IPS-NIHi11 (cell line): ENCODE data around the gene FAM20A.

ENCODE experiments used
- DNase-seq: peaks from one replicate; pipeline ENCODE4 v3.0.0; 2012; ENCODE audit warnings: mixed read lengths, low spot score

FAM20A gene

GRCh38 chr17:68610554-68610953 is 9.4 kb upstream of the FAM20A start:
- no peak for DNase-seq

GRCh38 chr17:68608515-68609130 is 7.5 kb upstream of the FAM20A start:
- DNase-seq, result no peak

- no peak for DNase-seq
These were observed 5.5 kb upstream of the FAM20A start for GRCh38 chr17:68606451-68607307.

- no peak for DNase-seq
These were observed 4.7 kb upstream of the FAM20A start for GRCh38 chr17:68605914-68606313.

GRCh38 chr17:68603656-68604055 is 2.5 kb upstream of the FAM20A start:
- DNase-seq, result no peak

GRCh38 chr17:68603027-68603426 is 1.9 kb upstream of the FAM20A start:
- no peak for DNase-seq

- DNase-seq, result no peak
These were observed 1.1 kb upstream of the FAM20A start for GRCh38 chr17:68602289-68602688.

- DNase-seq, result no peak
These were observed 560 bp upstream of the FAM20A start for GRCh38 chr17:68601565-68602288.

- DNase-seq, result peak; percentile 71
These were observed 868 bp downstream of the FAM20A start for GRCh38 chr17:68600067-68600930.

GRCh38 chr17:68599552-68600066 is 1.6 kb downstream of the FAM20A start:
- no peak for DNase-seq

- no peak for DNase-seq
These were observed 2.1 kb downstream of the FAM20A start for GRCh38 chr17:68599091-68599490.

- no peak for DNase-seq
These were observed 2.6 kb downstream of the FAM20A start for GRCh38 chr17:68598545-68598961.

- no peak for DNase-seq
These were observed 3.1 kb downstream of the FAM20A start for GRCh38 chr17:68598074-68598473.

- no peak for DNase-seq
These were observed 4.7 kb downstream of the FAM20A start for GRCh38 chr17:68596411-68596945.

GRCh38 chr17:68595986-68596385 is 5.2 kb downstream of the FAM20A start:
- DNase-seq, result no peak

GRCh38 chr17:68595496-68595895 is 5.7 kb downstream of the FAM20A start:
- DNase-seq, result no peak

- DNase-seq, result no peak
These were observed 6.6 kb downstream of the FAM20A start for GRCh38 chr17:68594552-68594951.

GRCh38 chr17:68592682-68593641 is 8.2 kb downstream of the FAM20A start:
- DNase-seq, result no peak

GRCh38 chr17:68592009-68592408 is 9.2 kb downstream of the FAM20A start:
- no peak for DNase-seq

- DNase-seq, result no peak
These were observed 9.6 kb downstream of the FAM20A start for GRCh38 chr17:68591583-68591982.
